Hepatocyte (in vitro differentiated cells): ENCODE measurements around the gene DDX54. TPM values are rescaled to one million over a fixed set of nuclear protein-coding genes. Genes with fewer than 3 reads are reported as not detected.

Source experiments
- DNase-seq: peaks from one replicate; pipeline ENCODE4 v3.0.0-alpha.2; 2016; ENCODE audit warnings: low spot score
- H2AFZ ChIP-seq: fragments of 200-600 bp; sonication (generic); 2 replicates; pipeline ENCODE4 v1.6.0; 2016; ENCODE audit warnings: antibody characterized with exemption, mild to moderate bottlenecking
- H3K27ac ChIP-seq: fragments of 200-600 bp; sonication (generic); 2 replicates; pipeline ENCODE4 v1.5.1; 2016; ENCODE audit warnings: mild to moderate bottlenecking
- H3K27me3 ChIP-seq: fragments of 200-600 bp; sonication (generic); 2 replicates; pipeline ENCODE4 v1.6.1; 2016
- H3K36me3 ChIP-seq: fragments of 200-600 bp; sonication (generic); replicated peaks from 2 replicates; pipeline ENCODE4 v1.5.1; 2016; ENCODE audit warnings: low read depth; ENCODE audit not compliant: insufficient read depth
- H3K4me1 ChIP-seq: fragments of 200-600 bp; sonication (generic); 2 replicates; pipeline ENCODE4 v1.5.1; 2016; ENCODE audit warnings: mild to moderate bottlenecking, moderate library complexity; ENCODE audit not compliant: insufficient read depth
- H3K4me2 ChIP-seq: fragments of 200-600 bp; sonication (generic); 2 replicates; pipeline ENCODE4 v1.6.0; 2016
- H3K4me3 ChIP-seq: fragments of 200-600 bp; sonication (generic); 2 replicates; pipeline ENCODE4 v1.5.1; 2016; ENCODE audit warnings: mild to moderate bottlenecking
- H3K79me2 ChIP-seq: fragments of 200-600 bp; sonication (generic); 2 replicates; pipeline ENCODE4 v1.6.0; 2017; ENCODE audit warnings: mild to moderate bottlenecking
- H3K9me2 ChIP-seq: fragments of 200-600 bp; sonication (generic); replicated peaks from 2 replicates; pipeline ENCODE4 v1.6.0; 2017; ENCODE audit warnings: mild to moderate bottlenecking; ENCODE audit not compliant: insufficient read depth
- H3K9me3 ChIP-seq: fragments of 200-600 bp; sonication (generic); 2 replicates; pipeline ENCODE4 v1.5.1; 2016; ENCODE audit warnings: low read depth, mild to moderate bottlenecking
- H4K20me1 ChIP-seq: fragments of 200-600 bp; sonication (generic); 2 replicates; pipeline ENCODE4 v1.6.0; 2016; ENCODE audit warnings: mild to moderate bottlenecking; ENCODE audit not compliant: insufficient read depth, poor library complexity, severe bottlenecking
- EZH2 ChIP-seq: fragments of 200-600 bp; sonication (generic); IDR thresholded peaks from 2 replicates; pipeline ENCODE4 v1.6.1; 2016; ENCODE audit warnings: antibody characterized with exemption, mild to moderate bottlenecking, borderline replicate concordance
- EZH2phosphoT487 ChIP-seq: fragments of 200-600 bp; sonication (generic); IDR thresholded peaks from one replicate; pipeline ENCODE4 v1.6.1; 2018; ENCODE audit warnings: antibody characterized with exemption, mild to moderate bottlenecking, low read depth, moderate library complexity; ENCODE audit not compliant: unreplicated experiment, severe bottlenecking
- WGBS: methylation state at CpG from one replicate; pipeline ENCODE4 v1.1.6; 2016; ENCODE audit warnings: low lambda C conversion rate; ENCODE audit errors: missing lambda C conversion rate; 5-methylcytosine and 5-hydroxymethylcytosine counted together
- polyA plus RNA-seq: library from polyadenylated mRNA; unstranded; fragments of >200 nt; fragmentation: Nextera tagmentation; extraction: Ambion mirVana; gene quantifications from 2 replicates; pipeline ENCODE4 v1.2.1, GENCODE V29; 2016
- total RNA-seq: library from RNA; depleted of rRNA; stranded (reverse); fragments of >200 nt; gene quantifications from 2 replicates; pipeline ENCODE4 v1.2.3, GENCODE V29; 2014
- TF ChIP-seq, protein P1 (sequence below): fragments of 200-600 bp; sonication (generic); IDR thresholded peaks from 2 replicates; pipeline ENCODE4 v1.5.1; 2016; ENCODE audit warnings: antibody characterized with exemption, mild to moderate bottlenecking; ENCODE audit not compliant: poor library complexity

Gene DDX54
- total and polyA plus RNA-seq, 2 experiments from 2014 or later = 37.8 to 52.6 TPM

DNA sequence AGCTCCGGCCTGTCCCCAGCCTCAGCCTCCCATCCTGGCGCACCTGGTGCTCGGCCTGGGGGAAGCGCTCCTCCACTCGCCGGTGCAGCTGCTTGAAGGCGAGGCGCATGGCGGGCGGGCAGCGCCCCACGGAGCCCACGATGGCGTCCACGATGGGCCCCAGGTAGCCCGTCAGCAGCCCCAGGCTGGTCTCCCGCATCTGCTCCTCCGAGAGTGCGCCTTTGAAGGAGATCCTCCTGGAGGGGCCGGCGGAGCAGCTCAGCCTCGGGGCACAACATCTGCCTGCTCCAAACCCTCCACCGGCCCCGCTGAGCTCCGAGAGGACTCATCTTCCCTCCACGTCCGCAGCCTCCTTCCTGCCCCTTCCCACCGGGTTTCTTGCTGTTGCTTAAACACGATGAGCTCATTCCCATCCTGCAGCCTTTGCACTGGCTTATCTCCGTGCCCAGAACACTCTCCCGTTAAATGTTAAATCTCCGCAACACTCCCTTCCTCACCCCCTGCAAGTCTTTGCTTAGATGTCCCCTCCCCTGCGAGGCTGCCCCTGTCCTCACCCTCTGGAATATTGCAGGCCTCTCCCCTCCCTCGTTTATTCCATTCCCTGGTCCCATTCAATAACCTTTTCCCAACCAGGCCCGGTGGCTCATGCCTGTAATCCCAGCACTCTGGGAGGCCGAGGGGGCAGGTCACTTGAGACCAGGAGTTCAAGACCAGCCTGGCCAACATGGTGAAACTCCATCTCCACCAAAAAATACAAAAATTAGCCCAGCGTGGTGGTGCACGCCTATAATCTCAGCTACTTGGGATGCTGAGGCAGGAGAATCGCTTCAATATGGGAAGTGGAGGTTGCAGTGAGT lies 73.0 kb downstream of the DDX54 start:
- no peaks in the 10 kb centered on the region for H4K20me1 ChIP-seq
- peaks cover 4% of the 10 kb centered on the region for H3K27me3 ChIP-seq
- H3K9me3 ChIP-seq = no peaks in the 10 kb centered on the region
- TF ChIP-seq EZH2phosphoT487 (no peak), EZH2 (no peak)
- TF ChIP-seq, protein P1, sequence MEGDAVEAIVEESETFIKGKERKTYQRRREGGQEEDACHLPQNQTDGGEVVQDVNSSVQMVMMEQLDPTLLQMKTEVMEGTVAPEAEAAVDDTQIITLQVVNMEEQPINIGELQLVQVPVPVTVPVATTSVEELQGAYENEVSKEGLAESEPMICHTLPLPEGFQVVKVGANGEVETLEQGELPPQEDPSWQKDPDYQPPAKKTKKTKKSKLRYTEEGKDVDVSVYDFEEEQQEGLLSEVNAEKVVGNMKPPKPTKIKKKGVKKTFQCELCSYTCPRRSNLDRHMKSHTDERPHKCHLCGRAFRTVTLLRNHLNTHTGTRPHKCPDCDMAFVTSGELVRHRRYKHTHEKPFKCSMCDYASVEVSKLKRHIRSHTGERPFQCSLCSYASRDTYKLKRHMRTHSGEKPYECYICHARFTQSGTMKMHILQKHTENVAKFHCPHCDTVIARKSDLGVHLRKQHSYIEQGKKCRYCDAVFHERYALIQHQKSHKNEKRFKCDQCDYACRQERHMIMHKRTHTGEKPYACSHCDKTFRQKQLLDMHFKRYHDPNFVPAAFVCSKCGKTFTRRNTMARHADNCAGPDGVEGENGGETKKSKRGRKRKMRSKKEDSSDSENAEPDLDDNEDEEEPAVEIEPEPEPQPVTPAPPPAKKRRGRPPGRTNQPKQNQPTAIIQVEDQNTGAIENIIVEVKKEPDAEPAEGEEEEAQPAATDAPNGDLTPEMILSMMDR = no peak
- no peaks in the 10 kb centered on the region for H3K36me3 ChIP-seq
- H3K4me1 ChIP-seq = no peaks in the 10 kb centered on the region
- no peaks in the 10 kb centered on the region for H3K79me2 ChIP-seq
- no peak overlapping the region for H2AFZ ChIP-seq
- DNase-seq = no peak
- 76% methylated on average over 37 of the region's 39 CpGs for WGBS
- H3K4me3 ChIP-seq = no peak overlapping the region
- no peak overlapping the region for H3K4me2 ChIP-seq
- no peaks in the 10 kb centered on the region for H3K9me2 ChIP-seq
- H3K27ac ChIP-seq = no peak overlapping the region

DNA sequence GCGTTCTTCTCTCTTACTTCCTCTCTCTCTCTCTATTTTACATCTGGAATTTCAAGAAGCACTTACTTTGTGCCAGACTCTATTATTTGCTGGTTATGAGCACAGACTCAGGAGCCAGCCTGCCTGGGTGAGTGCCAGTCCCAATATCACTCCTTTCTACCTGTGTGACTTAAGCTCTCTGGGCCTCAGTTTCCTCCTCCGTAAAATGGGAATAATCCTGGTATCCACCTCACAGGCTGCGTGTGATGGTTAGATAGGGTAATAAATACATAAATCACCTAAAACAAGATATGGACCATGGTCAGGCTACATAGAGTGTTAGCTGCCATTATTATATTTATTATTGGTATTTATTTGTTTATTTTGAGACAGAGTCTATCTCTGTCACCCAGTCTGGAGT lies 74.0 kb downstream of the DDX54 start:
- Histone ChIP-seq H3K79me2 (no peaks in the 10 kb centered on the region), H3K27ac (no peak overlapping the region), H4K20me1 (no peaks in the 10 kb centered on the region), H2AFZ (no peak overlapping the region), H3K27me3 (peaks cover 4% of the 10 kb centered on the region), H3K4me2 (no peak overlapping the region), H3K9me3 (no peaks in the 10 kb centered on the region), H3K4me3 (no peak overlapping the region), H3K36me3 (no peaks in the 10 kb centered on the region), H3K9me2 (no peaks in the 10 kb centered on the region), H3K4me1 (no peaks in the 10 kb centered on the region)
- no peak for TF ChIP-seq EZH2phosphoT487
- no peak for TF ChIP-seq EZH2
- TF ChIP-seq, protein P1 = no peak
- WGBS = 90% methylated on average over 3 of the region's 3 CpGs
- no peak for DNase-seq

DNA sequence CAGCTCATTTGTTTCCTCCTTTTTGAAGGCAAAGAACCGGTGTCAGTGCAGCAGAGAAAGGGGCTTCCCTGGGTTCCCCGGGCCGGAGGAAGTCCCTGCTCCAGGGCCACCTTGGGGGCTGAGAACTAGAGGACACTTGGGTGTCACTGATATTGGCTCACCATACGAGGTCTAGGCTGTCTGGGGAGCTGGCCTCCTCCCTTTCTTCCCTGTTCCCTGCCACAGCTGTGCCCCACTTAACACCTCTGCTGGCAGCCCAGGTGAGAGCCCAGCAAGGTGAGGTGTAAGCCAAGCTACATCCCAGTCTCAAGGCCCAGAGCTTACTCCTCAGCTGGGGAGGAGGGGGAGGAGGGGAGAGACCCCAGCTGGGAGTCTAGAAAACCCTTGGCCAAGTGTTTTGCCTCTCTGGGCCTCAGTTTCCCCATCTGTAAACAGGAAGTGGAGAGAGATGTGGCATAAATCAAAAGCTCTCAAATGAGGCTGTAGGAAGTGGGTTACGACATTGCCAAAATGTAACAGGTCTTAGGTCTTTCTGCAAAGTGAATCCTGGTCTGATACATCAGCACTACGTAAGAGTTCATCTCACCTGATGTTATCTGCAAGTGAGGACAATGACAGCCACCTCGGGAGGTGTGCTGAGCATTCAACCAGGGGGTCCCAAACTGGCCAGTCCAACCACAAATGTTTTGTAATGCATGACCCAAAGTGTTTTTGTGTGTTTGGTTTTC lies 75.2 kb downstream of the DDX54 start:
- H3K79me2 ChIP-seq = no peaks in the 10 kb centered on the region
- no peaks in the 10 kb centered on the region for H3K36me3 ChIP-seq
- H3K9me3 ChIP-seq = no peaks in the 10 kb centered on the region
- H3K27ac ChIP-seq = no peak overlapping the region
- no peak overlapping the region for H3K4me3 ChIP-seq
- no peaks in the 10 kb centered on the region for H4K20me1 ChIP-seq
- H3K4me2 ChIP-seq = no peak overlapping the region
- no peak overlapping the region for H2AFZ ChIP-seq
- no peaks in the 10 kb centered on the region for H3K4me1 ChIP-seq
- WGBS = 52% methylated on average over 7 of the region's 7 CpGs
- no peak for DNase-seq
- no peak for TF ChIP-seq EZH2phosphoT487
- no peak for TF ChIP-seq EZH2
- TF ChIP-seq, protein P1 = no peak
- H3K27me3 ChIP-seq = peaks cover 6% of the 10 kb centered on the region
- no peaks in the 10 kb centered on the region for H3K9me2 ChIP-seq
